Activated CD8-positive, alpha-beta memory T cell treated with anti-CD3 and anti-CD28 coated beads for 1 hour (primary cell): ENCODE results near the gene CHRNB1.

Experiments
- DNase-seq, 2 donors: peaks; one replicate each; pipeline ENCODE4 v3.0.0-alpha.2; 2020; ENCODE audit warnings: low read depth in 1 of 2; ENCODE audit errors: extremely low read depth in 1 of 2

CHRNB1 gene, protein sequence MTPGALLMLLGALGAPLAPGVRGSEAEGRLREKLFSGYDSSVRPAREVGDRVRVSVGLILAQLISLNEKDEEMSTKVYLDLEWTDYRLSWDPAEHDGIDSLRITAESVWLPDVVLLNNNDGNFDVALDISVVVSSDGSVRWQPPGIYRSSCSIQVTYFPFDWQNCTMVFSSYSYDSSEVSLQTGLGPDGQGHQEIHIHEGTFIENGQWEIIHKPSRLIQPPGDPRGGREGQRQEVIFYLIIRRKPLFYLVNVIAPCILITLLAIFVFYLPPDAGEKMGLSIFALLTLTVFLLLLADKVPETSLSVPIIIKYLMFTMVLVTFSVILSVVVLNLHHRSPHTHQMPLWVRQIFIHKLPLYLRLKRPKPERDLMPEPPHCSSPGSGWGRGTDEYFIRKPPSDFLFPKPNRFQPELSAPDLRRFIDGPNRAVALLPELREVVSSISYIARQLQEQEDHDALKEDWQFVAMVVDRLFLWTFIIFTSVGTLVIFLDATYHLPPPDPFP

DNA sequence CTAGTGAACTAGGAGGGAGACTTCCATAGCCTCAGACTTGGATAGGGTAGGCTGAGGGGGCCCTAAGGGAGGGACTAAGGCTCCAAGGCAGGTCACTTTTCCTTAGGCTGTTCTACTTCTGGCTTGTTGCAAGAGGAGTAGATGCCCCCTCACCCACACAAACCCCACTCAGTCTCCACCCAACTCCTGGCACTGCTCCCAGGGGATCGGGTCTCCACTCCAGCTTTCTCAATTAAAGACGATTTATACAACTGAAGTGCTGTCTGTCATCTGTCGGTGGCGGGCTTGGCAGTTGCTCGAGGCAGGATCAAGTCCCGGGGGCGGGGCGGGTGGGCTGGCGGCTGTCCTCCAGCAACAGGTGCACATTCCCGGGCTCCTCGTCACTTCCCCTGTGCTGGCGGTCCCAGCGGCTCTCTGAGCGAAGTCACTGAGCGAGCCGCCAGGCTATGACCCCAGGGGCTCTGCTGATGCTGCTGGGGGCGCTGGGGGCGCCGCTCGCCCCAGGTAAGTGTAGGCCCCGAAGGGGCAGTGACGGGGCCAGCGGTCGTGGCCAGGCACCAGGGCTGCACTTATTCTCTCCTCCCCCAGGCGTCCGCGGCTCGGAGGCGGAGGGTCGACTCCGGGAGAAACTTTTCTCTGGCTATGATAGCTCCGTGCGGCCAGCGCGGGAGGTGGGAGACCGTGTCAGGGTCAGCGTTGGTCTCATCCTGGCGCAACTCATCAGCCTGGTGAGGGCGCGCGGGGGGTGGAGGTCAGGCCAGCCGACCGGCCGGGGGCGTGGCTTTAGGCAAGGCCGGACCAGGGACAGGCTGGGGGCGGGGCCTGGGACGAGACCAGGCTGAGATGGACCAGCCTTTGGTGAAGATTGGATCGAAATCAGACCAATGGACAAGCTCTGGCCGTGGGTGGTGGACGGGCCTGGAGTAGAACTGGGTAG lies at the start of gene CHRNB1:
CHRNB1 (plus strand) TSS at position 380 of the 937 bp plus-strand sequence; CDS start at position 447, 67 bp downstream.
- no peak for DNase-seq

DNA sequence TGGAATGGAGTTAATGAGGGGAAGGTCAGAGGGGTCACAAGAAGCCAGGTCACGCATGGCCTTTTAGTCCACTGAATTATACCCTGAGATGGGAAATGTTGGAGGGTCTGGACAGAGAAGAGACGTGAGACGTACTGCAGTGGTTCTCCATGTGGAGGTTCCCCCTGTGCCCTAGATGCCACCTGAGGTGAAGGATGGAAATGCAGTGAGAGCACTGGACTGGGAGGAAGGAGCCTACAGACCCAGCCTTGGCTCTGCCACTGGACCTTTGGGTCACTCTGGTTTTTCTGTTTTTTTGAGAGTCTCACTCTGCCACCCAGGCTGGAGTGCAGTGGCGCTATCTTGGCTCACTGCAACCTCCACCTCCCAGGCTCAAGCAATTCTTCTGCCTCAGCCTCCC lies 48.7 kb upstream of the CHRNB1 start:
- DNase-seq, result no peak

DNA sequence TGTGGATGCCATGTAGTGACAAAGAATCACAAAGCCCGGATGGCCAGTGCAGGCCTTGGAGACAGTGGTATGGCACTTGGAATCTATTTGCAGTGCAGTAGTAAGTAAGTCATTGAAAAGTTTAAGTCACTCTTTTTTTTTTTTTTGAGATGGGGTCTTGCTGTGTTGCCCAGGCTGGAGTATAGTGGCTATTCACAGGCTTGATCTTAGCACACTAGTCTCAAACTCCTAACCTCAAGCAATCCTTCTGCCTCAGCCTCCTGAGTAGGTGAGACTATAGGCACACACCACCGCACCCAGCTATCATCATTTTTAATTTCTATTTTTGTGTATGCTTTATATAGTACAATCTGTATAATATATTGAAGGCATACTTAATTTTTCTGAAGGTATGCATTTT lies 46.2 kb upstream of the CHRNB1 start:
- DNase-seq, result no peak

DNA sequence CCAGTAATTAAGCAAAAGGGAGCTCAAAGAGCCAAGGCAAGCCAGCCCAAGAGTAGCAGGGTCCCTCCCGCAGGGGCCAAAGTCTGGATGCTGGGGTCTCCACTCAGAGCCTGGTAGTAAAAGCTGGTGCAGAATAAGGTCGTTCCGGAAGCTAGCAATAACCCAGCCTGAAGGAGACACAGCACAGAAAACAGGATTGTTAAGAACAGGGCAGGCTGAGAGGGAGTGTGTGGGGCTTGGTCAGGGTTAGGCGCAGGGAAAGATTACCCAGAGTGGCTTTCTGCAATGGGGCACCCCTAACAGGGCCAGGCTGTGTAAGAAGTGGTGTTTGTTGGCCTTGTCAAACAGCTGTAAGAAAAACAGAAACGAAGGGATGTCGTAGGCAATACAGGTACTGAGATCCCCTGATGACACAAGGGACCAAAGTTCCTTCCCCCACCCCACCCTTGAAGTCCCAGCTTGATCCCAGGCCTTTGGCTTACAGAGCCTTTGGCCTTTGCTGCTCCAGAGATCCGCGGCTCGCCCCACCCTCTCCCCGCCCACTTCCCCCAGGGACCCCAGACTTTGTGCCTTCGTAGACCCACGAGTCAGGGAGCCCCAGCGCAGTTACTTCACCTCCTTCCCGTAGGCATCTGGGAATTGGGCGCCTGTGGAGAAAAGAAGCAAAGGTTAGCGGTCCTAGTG lies 41.7 kb upstream of the CHRNB1 start:
- no peak for DNase-seq

DNA sequence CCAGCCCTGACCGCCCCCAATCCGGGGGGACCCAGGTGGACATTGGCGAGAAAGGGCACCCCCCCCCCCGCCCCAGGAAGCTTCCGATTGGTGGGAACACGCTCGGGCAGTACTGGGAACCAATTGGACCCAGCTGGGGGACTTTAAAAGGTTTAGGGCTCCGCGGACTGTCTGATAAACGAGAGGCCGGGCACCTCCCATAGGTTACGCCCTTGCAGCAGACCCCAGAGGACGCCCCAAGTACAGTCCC lies 41.2 kb upstream of the CHRNB1 start:
- no peak for DNase-seq

DNA sequence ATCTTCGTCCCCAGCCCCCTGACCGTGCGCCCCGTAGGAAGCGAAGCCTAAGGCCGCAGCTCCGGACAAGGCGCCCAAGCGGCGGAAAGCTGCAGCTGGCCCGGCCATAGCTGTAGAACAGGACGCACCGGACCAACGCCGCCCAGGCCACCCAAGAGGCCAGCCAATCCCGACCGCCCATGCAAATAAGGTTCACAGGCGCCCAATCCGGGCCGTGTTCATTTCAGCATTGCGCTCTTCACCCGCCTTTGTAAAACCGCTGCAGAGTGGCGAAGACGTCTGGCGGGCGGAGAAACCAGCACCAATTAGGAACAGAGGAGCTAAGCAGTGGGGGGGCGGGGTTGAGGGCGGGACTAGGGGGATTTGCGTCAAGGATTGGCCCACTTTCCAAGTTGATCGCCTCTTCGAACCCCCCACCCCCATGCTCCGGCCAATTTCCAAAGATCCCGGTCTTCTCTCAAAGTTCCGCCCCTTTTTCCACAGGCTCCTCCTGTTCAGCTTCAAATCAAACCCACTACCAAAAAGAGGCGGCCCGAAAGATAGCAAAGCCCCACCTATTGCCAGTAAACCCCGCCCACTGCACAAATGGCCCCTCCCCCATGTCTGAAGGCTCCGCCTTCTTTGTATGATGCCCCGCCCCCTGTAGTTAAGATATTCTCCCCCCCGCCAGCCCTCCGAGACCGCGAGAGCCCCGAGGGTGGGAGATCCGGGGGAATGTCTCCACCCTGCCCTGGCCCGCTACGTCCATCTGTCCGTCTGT lies 40.7 kb upstream of the CHRNB1 start, which contains the start of gene TMEM256:
TMEM256 (minus strand) TSS at position 121 of the 760 bp plus-strand sequence; CDS start at position 108, 13 bp downstream.
- DNase-seq, result peak; percentile 87 to 90

DNA sequence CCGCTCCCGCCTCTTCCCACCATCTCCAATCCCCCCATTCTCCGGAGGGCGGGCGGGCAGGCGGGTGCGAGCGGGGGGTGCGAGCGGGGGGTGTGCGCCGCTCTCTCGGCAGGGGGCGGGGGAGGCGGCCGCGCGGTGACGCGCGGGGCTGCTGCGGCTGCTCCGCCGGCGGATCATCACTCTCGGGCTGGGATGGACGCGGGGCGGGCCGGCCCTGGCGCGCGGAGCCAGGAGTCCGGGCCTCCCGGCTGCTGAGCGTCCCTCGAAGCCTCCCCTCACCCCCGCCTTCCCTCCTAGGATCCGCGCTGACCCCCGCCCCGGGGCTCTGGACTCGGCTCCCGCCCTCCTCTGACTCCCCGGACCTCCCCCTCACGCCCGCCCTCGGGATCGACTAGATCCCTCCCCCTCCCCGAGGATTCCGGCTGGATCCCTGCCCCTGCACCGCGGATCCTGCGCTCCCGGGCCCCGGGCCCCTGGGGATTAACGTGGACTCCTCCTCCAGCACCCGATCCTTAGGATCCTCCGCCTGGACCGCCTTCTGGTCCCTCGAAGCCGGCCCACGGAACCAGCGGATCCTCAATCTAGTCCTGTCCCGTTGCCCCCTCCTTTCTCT lies 40.0 kb upstream of the CHRNB1 start:
- peak; percentile 41 to 65 for DNase-seq

DNA sequence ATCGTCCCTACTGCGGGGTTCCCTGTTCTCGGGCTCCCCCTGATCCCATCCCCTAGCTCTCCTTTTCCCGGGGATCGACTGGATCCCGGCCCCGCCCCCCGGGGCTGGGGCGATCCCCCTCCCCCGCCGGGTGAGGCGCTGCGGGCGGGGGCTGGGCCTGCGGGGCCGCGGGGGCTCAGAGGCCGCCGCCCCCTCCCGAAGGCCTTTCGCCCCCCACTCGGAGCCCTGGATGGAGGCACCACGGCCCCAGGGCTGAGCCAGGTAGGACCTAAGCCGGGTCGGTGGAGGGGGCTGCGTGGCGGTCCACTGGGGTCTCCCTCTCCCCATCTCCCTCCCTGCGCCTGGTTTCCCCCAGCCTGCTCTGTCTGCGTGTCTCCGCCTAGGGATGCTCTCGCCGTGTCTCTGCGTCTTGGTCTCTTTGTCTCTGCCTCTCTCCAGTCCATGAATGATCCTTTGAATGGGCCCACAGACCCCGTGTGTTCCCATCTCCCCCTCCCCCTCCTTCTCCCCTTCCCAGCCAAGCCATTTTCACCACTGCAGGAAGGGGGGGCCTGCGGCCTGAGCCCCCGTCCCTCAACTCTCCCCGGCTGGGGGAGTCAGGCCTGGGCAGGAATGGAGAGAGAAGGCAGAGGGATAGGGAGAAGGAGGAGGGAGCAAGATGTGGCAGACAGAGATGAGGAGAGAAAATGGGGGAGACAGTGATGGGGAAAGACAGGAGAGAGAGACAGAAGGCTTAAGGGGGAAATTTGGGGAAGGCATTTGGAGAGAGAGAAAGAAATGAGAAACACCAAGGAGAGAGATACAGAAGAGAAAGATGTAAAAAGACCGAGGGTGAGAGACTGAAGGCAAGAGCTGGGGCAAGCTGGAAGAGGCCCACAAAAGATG lies 39.3 kb upstream of the CHRNB1 start:
- no peak for DNase-seq

DNA sequence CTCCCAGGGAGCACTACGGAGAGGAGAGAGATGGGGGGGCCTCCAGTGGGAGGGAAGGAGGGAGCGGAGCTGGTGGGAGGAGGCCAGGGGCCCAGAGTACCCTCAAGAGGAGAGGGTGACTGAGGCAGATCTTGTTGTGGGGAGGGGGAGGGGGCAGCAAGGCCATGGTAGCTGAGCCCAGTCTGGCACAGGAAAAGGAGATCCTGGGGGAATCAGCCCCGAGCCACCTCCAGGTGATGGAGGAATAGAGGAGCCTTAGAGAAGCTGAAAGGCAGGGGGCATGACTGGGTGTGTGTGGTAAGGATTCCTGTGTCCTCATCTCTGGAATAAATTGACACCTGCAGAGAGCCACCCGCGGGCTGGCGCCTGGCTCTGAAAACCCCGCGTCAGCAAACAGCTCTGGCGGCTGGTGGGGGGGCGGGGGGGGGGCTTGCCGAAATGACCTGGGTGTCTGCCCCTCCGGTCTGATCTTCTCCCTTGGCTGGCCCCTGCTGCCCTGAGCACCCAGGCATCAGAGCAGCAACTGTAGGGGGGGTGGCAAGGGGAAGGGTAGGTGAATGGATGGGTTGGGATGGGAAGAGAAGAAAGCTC lies 38.5 kb upstream of the CHRNB1 start:
- no peak for DNase-seq

DNA sequence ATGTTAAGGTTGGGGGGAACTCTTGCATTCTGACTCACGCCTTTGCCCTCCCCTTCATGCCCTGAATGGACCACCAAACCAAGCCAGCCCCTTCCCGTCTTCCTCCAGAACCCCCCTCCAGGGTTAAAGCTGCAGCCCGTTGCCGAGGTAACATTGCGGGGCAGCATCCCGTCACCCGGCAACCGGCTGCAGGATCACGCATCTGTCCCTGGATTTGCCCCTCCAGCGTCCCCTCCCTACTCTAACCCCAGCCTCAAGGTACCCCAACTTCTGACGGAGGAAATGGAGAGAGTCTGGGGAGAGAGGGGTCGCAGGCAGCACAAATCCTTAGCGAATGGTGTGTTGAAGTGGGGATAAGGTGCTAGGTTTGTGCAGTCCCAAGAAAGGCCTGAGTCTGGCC lies 37.8 kb upstream of the CHRNB1 start:
- DNase-seq, result no peak

DNA sequence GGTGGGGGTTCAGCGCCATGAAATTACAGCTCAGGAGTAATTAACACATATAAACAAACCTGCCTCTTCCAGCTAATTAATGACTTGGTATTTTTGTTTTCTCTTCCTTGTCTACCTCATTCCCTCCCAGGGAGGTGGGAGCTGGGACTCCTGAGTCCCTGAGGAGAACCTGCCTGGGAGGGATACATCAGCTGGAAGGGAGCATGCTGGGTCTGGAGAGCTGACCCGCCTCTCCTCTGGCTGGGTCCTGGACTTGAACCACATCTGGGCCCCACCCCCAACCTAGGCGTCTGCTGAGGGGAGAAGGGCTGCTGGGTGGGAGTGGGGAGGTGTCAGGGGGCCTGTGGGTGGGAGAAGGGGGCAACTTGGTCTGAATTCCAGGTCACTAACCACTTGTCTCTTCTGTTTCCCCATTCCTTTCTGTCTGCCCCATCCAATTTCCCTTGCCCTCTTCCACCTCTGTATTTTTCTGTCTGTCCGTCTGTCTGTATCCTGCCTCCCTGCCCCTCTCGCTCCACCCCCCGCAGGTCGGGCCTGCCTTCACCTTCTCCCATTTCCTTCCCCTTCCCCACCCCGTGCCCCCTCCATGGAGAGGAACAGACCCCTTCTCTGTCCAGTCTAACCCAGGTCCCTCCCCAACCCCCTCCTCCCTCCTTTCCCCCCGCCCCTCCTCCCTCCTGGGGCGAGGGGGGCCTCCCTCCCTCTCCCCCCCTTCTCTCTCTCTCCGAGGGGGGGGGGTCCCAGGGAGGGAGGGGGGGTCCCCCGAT lies 37.2 kb upstream of the CHRNB1 start, which contains the start of gene NLGN2:
NLGN2 (plus strand) TSS at position 361 of the 767 bp plus-strand sequence. CDS start 411 bp downstream, outside the sequence.
- no peak for DNase-seq

DNA sequence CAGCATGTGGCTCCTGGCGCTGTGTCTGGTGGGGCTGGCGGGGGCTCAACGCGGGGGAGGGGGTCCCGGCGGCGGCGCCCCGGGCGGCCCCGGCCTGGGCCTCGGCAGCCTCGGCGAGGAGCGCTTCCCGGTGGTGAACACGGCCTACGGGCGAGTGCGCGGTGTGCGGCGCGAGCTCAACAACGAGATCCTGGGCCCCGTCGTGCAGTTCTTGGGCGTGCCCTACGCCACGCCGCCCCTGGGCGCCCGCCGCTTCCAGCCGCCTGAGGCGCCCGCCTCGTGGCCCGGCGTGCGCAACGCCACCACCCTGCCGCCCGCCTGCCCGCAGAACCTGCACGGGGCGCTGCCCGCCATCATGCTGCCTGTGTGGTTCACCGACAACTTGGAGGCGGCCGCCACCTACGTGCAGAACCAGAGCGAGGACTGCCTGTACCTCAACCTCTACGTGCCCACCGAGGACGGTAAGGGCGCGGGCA lies 36.6 kb upstream of the CHRNB1 start:
- no peak for DNase-seq

DNA sequence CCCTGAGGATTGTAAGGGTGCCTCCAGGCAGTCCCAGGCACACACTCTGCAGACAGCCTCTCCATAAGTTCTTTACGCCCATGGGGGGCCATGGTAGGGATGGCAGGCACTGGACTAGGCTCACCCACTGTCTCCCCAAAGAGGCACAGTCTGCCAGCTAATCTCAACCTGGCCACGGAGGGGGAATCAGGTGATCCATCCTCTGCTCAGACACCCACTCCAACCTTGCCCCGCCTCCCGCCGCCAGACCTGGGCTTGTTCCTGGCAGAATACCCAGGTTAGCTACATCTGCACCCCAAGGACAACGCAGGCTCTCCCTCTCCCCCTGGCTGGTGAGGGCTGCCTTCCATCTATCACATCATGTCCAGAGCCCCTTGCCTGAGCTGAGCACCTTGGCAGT lies 36.0 kb upstream of the CHRNB1 start:
- DNase-seq, result no peak

DNA sequence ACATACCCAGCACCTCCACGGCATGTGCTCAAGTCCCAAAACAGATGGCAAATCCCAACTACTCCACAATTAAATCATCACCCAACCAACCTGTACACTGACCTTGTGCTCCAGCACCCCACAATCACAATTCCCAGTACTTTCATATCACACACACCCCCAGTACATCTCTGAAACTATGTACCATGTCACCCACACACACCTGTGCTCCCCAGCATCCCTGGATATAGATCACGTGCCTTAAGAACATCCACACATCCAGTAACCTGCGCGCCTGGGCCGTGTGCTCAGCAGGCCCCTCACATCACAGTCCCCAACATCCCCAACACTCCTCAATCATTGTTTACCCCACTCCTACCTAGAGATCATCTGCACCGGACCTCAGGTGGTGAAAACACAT lies 35.1 kb upstream of the CHRNB1 start:
- no peak for DNase-seq

DNA sequence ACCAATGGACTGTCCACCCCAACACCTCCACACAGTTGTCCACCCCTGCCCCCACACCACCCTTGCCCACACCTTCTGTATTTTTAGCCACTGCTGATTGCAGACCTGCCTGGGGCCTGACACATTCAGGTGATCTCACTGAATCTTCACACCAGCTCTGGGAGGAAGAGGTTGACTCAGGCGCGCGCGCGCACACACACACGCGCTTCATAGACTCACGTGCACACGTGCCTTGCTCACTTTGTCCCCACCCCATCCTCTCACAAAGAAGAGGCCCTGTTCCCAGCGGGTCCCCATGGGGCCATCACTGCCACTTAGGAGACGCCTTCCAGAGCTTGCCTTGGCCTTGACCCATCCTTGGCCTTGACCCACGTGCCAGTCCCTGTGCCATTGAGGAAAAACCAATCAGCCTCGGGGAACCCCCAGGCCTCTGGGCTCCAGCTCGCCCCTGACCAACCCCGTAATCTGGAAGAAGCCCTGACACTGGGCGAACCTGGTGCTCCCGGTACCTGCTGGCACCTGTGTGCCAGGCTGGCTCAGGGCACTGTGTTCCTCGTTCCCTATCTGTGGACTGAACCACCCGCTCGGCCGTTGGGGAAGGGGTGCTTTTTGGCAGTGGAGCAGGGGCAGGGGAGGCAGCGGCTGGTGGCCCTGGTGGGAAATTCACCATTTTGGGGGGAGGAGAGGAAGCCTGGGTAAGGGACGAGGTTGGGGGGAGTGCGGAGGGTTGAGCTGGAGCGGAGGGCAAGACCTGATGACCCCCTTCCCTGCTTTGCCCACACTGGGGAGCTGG lies 34.0 kb upstream of the CHRNB1 start:
- DNase-seq, result no peak

DNA sequence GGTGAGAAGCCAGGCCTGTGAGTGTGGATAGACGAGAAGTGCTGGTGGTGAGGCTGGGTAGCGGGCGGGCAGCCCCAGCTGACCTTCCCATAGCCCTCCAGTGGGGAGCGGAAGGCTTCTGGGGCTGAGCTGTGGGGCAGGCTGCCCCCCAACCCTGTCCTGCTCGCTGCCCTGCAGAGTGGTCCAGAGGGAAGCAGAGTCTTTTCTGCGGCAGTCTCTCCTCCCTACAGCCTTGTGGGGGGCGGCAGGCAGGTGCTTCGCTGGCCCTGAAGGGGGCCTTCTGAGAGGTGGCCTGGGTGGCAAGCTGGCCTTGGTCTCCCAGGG lies 33.5 kb upstream of the CHRNB1 start:
- DNase-seq, result no peak

DNA sequence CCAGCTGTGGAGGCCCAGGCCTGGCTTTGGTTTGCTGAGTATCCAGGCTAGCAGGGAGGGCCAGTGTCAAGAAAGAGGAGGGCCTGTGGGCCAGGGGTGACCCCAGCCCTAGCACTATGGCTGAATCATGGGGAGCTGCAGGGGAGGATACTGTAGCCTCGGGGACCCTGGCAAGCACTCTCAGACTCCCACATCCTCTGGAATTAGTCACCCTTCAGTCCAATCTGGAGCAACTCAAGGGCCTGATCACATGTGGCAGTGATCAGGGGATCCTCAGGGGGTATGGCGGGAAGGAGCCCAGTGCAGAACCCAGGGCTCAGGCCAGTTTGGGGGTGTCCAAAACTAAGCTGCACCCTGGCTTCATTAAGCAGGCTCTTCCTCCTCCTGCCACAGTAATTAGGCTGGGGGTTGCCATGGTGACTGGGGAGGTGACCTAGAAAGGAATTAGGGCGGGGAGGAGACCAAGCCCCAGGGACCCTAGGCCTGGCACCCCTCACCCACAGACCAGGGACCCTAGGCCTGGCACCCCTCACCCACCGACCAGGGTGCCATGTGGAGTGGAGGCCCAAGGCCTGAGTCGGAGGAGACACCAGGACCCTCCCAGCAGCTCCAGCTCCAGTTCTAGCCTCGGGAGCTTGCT lies 31.4 kb upstream of the CHRNB1 start:
- no peak for DNase-seq
